ENCODE measurements around the gene TCEA3.

TCEA3 gene

GRCh38 chr1:23423415-23424292 lies 894 bp downstream of the TCEA3 start:
- ATAC-seq (ENCODE audit: low read depth) (peak; percentile 41), DNase-seq (ENCODE audit: low spot score) (no peak)
- Histone ChIP-seq H3K36me3 (ENCODE audit: low read depth) (no peaks in the 10 kb centered on the region), H3K27ac (ENCODE audit: poor library complexity, severe bottlenecking) (no peak overlapping the region), H3K9me3 (ENCODE audit: severe bottlenecking) (no peaks in the 10 kb centered on the region), H3K4me1 (ENCODE audit: insufficient read depth, poor library complexity, severe bottlenecking) (peaks cover 4% of the 10 kb centered on the region), H3K27me3 (ENCODE audit: insufficient read depth, poor library complexity, severe bottlenecking) (no peaks in the 10 kb centered on the region), H3K4me3 (ENCODE audit: severe bottlenecking) (peak overlapping the region; percentile 42)
- no peak for TF ChIP-seq CTCF (IDR thresholded peaks at IDR 0.05; ENCODE audit: poor library complexity, severe bottlenecking)

- Histone ChIP-seq H3K27me3 (ENCODE audit: insufficient read depth, poor library complexity, severe bottlenecking) (no peaks in the 10 kb centered on the region), H3K4me3 (ENCODE audit: severe bottlenecking) (no peak overlapping the region), H3K27ac (ENCODE audit: poor library complexity, severe bottlenecking) (no peak overlapping the region), H3K9me3 (ENCODE audit: severe bottlenecking) (no peaks in the 10 kb centered on the region), H3K36me3 (ENCODE audit: low read depth) (no peaks in the 10 kb centered on the region), H3K4me1 (ENCODE audit: insufficient read depth, poor library complexity, severe bottlenecking) (peaks cover 4% of the 10 kb centered on the region)
- TF ChIP-seq CTCF (IDR thresholded peaks at IDR 0.05; ENCODE audit: poor library complexity, severe bottlenecking), result no peak
- ATAC-seq (ENCODE audit: low read depth) (no peak), DNase-seq (ENCODE audit: low spot score) (no peak)
These were observed 1.6 kb downstream of the TCEA3 start for GRCh38 chr1:23422941-23423340.

DNA sequence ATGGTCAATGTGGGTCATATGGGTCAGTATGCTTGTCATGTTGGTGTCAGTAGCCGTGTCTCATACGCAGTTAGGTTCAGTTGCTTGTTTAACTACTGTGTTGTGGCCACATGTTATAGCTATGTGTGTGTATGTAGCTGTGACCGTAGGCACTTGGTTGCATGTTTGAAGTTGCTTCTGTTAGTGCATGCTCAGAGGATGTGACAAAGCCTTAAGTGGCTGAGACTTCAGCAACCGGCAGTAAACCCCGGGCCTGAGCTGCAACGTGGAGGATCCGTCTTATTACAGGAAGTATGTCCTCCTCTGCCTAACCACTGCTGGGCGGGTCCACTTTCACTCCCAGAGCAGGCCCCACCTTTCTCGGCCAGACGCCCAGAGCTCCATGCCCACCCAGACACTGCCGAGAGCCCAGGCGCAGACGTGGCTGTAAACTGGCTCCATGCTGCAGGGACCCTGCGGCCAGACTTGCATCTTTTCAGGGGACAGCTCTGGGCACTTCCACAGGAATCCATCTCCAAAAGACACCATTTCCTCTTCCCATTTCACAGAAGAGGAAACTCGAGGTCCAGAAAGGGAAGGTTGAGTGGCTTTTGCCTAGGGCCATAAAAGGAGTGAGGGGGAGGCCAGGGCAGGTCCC lies 2.2 kb downstream of the TCEA3 start:
- H3K36me3 ChIP-seq (ENCODE audit: low read depth), result no peaks in the 10 kb centered on the region
- H3K4me1 ChIP-seq (ENCODE audit: insufficient read depth, poor library complexity, severe bottlenecking), result peaks cover 4% of the 10 kb centered on the region
- H3K27me3 ChIP-seq (ENCODE audit: insufficient read depth, poor library complexity, severe bottlenecking), result no peaks in the 10 kb centered on the region
- no peak for TF ChIP-seq CTCF (IDR thresholded peaks at IDR 0.05; ENCODE audit: poor library complexity, severe bottlenecking)
- no peak overlapping the region for H3K4me3 ChIP-seq (ENCODE audit: severe bottlenecking)
- DNase-seq (ENCODE audit: low spot score), result no peak
- peak; percentile 43 for ATAC-seq (ENCODE audit: low read depth)
- no peak overlapping the region for H3K27ac ChIP-seq (ENCODE audit: poor library complexity, severe bottlenecking)
- no peaks in the 10 kb centered on the region for H3K9me3 ChIP-seq (ENCODE audit: severe bottlenecking)

GRCh38 chr1:23421753-23422240 lies 2.8 kb downstream of the TCEA3 start:
- Histone ChIP-seq H3K4me3 (ENCODE audit: severe bottlenecking) (no peak overlapping the region), H3K36me3 (ENCODE audit: low read depth) (no peaks in the 10 kb centered on the region), H3K4me1 (ENCODE audit: insufficient read depth, poor library complexity, severe bottlenecking) (peaks cover 4% of the 10 kb centered on the region), H3K27me3 (ENCODE audit: insufficient read depth, poor library complexity, severe bottlenecking) (no peaks in the 10 kb centered on the region), H3K9me3 (ENCODE audit: severe bottlenecking) (no peaks in the 10 kb centered on the region), H3K27ac (ENCODE audit: poor library complexity, severe bottlenecking) (no peak overlapping the region)
- TF ChIP-seq CTCF (IDR thresholded peaks at IDR 0.05; ENCODE audit: poor library complexity, severe bottlenecking), result no peak
- ATAC-seq (ENCODE audit: low read depth), result no peak
- no peak for DNase-seq (ENCODE audit: low spot score)

All from RWPE2 (cell line).